Measurements from ENCODE around the gene PID1.
"Not testable (repeated sequence)": the region's sequence is repeated elsewhere in the genome, so short reads cannot be mapped to it uniquely, and the experiment has no call there.

Gene PID1

GRCh38 chr2:229111744-229112143, 159.3 kb downstream of the PID1 start:
- DNase-seq (ENCODE audit: low spot score), result no peak

- no peak for DNase-seq (ENCODE audit: low spot score)
These were observed 161.9 kb downstream of the PID1 start for GRCh38 chr2:229109195-229109594.

GRCh38 chr2:229107601-229108000, 163.5 kb downstream of the PID1 start:
- DNase-seq (ENCODE audit: low spot score), result no peak

- no peak for DNase-seq (ENCODE audit: low spot score)
These were observed 166.1 kb downstream of the PID1 start for GRCh38 chr2:229104974-229105387.

- DNase-seq (ENCODE audit: low spot score), result no peak
These were observed 167.1 kb downstream of the PID1 start for GRCh38 chr2:229104025-229104424.

GRCh38 chr2:229101314-229101713, 169.8 kb downstream of the PID1 start:
- DNase-seq (ENCODE audit: low spot score), result no peak

GRCh38 chr2:229099231-229099630, 171.9 kb downstream of the PID1 start:
- DNase-seq (ENCODE audit: low spot score), result no peak

GRCh38 chr2:229098801-229099200, 172.3 kb downstream of the PID1 start:
- no peak for DNase-seq (ENCODE audit: low spot score)

- peak; percentile 3 for DNase-seq (ENCODE audit: low spot score)
These were observed 174.5 kb downstream of the PID1 start for GRCh38 chr2:229096409-229097066.

- no peak for DNase-seq (ENCODE audit: low spot score)
These were observed 175.6 kb downstream of the PID1 start for GRCh38 chr2:229095472-229095871.

- no peak for DNase-seq (ENCODE audit: low spot score)
These were observed 180.9 kb downstream of the PID1 start for GRCh38 chr2:229090225-229090624.

- no peak for DNase-seq (ENCODE audit: low spot score)
These were observed 181.3 kb downstream of the PID1 start for GRCh38 chr2:229089776-229090175.

- no peak for DNase-seq (ENCODE audit: low spot score)
These were observed 182.0 kb downstream of the PID1 start for GRCh38 chr2:229088966-229089700.

- no peak for DNase-seq (ENCODE audit: low spot score)
These were observed 182.6 kb downstream of the PID1 start for GRCh38 chr2:229088517-229088913.

GRCh38 chr2:229087843-229088516, 183.1 kb downstream of the PID1 start:
- DNase-seq (ENCODE audit: low spot score), result no peak

GRCh38 chr2:229087267-229087666, 183.8 kb downstream of the PID1 start:
- no peak for DNase-seq (ENCODE audit: low spot score)

- no peak for DNase-seq (ENCODE audit: low spot score)
These were observed 185.6 kb downstream of the PID1 start for GRCh38 chr2:229085439-229085838.

- DNase-seq (ENCODE audit: low spot score), result no peak
These were observed 186.6 kb downstream of the PID1 start for GRCh38 chr2:229084447-229084846.

- no peak for DNase-seq (ENCODE audit: low spot score)
These were observed 187.3 kb downstream of the PID1 start for GRCh38 chr2:229083606-229084340.

GRCh38 chr2:229081411-229081810, 189.7 kb downstream of the PID1 start:
- no peak for DNase-seq (ENCODE audit: low spot score)

- no peak for DNase-seq (ENCODE audit: low spot score)
These were observed 190.9 kb downstream of the PID1 start for GRCh38 chr2:229080172-229080571.

- not testable (repeated sequence) for DNase-seq (ENCODE audit: low spot score)
These were observed 194.2 kb downstream of the PID1 start for GRCh38 chr2:229076886-229077285.

All from hepatic stellate cell (primary cell).